GM10847 (cell line): ENCODE measurements around the gene PAX2.

Source experiments
- POLR2A ChIP-seq: IDR thresholded peaks from 2 replicates; pipeline ENCODE4 v1.6.1; 2011; ENCODE audit not compliant: insufficient read length; ENCODE audit errors: extremely low read depth

The PAX2 gene

DNA sequence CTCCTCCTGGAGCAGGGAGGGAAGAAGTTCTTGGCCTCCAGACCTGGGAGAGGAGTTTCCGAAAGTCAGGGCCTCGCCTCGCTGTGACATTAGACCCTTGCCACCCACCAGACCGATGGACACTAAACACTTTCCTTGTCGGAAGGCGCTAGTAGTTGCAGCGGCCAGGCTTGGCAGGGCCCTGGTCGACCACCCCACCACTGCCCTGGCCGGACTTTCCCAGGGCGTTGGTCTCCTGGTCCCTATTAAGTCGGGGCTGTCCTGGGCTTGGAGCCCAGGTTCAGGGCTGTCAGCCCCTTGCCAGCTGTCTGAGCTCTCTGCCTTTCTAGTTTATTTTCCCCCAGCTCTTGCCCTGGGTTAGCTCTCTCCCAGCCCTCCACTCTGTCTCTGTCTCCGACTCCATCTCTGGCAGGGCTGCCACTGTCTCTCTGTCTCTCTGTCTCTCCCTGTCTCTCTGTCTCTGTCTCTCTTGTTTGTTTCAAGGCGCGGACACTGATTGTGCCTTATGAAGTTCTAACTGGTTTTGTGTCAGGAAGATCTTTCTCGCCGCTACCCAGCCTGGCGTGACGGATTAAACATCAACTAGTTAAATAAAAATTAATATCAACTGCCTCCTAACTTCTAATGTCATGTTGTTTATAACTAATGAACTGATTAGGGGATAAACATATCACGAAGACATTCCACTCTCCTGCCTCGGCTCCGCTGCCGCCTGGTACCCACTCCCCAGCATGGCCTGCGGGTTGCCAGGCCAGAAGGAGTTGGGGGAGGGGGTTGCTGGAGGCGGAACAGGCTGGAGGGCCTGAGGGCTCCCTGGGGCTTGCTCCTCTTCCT lies 13.8 kb upstream of the PAX2 start:
- no peak for TF ChIP-seq POLR2A

DNA sequence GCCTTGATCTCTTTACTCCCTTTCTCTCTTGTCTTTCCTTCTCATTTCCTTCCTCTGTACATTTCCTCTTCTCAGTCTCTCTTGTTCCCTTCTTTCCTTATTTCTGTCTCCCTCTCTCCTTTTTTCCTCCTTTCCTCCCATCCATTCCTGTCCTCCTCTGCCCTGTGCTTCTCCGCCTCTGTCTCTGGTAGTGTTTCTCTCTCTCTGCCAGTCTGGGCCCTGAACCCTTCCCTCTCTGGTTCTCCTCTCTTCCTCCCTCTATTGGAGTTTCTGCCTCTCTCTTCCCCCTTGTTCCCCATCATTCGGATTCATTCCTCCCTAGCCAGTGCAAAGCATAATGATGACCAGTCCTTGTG lies 13.2 kb upstream of the PAX2 start:
- no peak for TF ChIP-seq POLR2A

DNA sequence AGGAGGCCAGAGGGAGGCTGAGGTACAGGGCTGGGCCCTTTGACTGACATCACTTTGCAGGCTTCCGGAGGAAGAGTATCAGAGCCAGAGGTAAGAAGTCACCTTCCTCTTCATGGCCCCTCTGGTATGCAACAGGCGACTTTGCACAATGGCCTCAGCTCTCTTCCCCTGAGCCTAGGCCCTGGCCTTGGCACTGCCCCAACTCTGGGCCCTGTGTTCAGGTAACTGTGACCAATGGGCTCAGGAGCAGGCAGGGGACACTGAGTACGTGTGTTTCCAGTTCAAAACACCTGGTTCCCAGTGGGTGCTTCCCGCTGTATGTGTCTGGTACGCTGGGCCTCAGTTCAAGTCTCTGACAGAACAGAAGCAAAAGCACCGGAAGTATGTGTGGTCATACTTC lies 12.1 kb upstream of the PAX2 start:
- no peak for TF ChIP-seq POLR2A

DNA sequence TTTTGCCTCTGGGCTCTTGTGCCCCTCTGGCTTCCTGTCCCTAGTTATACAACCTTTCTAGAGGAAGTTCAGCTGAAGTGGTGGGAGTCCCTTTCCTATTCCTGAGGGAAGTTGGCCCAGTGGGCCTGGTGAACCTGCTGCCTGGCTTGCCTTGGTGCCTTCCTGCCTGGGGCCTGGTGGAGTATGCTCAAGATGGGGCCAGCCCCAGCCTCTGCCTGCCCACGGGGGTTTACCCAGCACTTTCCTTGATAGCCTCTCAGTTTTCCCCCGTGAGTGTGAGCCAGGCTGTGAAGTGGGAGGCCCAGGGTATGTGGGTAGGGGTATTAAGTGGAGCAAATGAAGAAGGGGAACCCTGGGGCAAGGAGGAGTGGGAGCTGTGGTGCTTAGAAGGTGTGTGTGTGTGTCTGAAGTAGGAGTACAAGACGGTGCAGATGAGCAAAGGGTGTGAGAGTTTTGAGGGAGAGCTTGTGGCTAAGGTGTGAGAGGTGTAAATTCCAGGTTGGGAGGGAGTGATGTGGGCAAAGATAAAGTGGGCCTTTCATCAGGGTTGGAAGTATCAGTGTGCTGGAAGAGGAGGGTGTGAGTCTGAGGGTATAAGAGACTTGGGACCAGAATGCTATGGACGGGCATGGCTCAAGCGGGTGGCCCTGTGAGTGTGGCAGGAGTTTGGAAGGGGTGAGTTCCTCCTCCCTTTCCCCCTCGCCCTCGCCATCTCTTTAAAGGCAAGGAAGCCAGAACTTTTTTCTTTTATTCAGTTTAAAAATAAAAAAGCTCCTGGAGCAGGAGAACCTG lies 10.9 kb upstream of the PAX2 start:
- no peak for TF ChIP-seq POLR2A

DNA sequence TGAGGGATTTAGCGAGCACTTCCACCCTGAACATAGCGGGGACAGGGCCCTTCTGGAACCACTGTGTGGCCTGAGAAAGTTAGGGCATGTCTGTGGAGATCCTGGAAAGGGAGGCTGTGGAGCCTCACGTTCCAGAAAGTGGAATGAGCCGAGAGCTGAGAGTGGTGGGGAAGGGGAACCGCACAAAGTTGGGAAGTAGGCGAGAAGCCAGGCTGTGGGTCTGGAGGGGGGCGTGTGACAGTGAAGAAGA lies 10.4 kb upstream of the PAX2 start:
- no peak for TF ChIP-seq POLR2A

DNA sequence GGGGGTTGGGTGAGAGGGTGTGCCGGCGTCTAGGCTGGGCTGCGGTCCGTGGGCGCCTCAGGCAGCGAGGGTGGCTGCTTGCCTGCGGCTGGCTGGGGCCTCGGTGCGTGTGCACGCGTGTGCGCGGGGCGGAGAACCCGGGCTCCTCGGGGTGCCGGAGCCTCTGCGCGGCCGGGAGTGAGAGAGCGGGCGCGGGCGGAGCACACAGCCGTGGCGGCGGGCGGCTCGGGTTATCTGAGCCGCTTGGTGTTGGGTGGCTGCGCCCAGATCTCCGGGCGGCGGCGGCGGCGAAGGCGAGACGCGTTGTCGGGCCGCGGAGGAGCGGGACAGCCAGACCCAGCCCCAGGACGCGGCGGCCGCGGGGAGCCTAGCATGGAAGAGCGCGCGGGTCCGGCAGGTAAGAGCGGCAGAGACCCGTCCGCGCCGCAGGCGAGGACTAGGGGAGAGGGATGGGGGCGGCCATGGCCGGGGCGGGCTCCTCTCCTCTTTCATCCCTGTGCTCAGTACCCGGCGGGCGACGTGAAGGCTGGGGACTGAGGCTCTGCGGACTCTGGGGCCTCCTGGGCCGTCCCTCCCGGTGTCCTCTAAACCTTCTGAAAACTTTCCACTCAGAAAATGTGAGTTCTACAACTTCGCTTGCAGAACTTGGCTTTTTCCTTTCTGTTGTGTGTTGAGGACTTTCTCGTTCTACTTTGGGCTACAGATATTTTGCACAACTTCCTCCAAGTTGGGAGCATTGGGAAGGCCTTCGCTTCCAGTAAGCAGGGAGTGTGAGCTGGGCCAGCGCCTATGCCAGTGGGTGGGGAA lies 9.8 kb upstream of the PAX2 start:
- no peak for TF ChIP-seq POLR2A

DNA sequence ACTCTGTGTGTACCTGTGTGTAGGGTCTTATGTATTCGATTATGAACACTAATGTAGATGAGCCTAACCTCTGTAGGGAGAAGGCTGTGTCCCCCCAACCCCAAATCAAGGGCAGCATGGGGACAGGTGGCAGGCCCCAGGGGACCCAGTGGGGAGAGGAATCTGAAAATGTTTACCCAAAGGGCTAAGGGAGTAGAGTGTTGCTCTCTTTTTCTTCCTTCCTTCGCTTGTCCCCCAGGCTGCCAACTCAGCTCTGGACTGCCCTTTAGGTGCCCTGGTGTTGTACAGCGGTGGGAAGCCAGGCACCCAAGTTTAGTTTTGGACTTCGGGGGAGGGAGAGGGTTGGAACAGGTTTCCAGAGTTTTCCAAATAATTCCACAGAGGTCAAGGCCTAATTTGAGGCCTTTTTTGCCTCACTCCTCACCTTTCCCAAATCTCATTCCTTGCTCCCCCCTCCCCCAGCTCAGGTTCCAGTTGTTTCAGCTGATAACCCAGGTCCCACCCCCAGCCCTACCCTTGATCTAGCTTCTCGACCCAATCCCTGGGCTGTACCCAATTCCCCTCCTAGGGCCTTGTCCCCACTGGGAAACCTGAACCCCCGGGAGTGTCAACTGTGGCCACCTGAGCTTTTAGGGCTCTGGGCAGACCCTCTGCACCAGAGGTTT lies 9.1 kb upstream of the PAX2 start:
- no peak for TF ChIP-seq POLR2A

DNA sequence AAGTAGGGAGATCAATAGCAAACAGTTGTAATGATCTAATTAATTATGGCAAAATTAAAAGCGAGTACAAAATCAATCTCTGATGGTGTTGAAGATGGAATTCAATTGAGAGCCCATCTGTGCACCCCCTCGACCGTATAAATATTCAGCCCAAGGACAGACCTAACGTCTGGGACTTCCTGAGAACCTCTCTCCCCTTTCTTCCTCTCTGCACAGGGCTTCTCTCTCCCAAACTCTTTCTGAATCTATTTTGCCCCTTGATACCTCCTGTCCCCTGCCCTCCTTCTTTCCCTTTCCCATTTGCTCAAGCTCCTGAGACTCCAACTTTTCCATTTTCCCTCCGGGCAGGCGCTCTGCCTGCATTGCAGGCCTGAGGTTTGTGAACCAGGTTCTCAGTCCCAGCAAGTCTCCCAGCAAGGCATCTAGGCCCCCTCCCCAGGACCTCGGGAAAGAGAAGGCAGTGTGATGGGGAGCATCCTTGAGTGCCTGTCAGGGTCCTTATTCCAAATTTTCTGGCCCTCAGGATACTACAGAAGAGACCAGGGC lies 8.5 kb upstream of the PAX2 start:
- no peak for TF ChIP-seq POLR2A

DNA sequence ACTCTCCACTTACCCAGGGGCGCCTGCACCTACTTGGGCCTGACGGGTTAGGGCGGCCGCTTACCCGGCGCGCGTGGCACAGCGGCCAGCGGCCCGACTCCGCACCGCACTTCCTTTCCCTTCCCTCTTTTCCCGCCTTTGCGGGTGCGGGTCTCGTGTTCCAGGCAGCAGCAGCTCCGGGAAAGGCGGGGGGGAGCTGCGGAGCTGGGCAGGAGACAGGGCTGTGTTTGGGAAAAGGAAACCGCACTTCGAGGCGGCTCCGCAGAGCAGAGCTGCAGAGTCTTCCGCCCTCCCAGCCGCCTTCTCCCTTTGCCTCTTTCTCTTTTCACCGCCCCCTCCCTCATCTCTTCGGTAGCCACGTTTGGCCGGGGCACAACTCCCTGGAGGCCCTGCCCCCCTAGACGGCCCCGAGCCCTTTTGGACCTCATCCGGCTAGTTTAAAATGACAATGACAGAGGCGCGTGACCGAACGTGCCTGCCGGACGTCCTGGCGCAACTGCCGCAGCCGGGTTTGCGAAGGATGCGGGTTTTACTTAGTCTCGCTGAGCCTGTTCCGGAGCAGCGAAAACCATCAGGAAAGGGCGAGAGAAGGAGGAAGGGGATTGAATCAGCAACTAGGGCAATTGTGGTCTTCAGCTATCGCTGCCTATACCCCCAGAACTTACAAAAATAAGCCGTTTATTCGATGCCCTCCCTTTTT lies 7.9 kb upstream of the PAX2 start:
- TF ChIP-seq POLR2A = no peak

DNA sequence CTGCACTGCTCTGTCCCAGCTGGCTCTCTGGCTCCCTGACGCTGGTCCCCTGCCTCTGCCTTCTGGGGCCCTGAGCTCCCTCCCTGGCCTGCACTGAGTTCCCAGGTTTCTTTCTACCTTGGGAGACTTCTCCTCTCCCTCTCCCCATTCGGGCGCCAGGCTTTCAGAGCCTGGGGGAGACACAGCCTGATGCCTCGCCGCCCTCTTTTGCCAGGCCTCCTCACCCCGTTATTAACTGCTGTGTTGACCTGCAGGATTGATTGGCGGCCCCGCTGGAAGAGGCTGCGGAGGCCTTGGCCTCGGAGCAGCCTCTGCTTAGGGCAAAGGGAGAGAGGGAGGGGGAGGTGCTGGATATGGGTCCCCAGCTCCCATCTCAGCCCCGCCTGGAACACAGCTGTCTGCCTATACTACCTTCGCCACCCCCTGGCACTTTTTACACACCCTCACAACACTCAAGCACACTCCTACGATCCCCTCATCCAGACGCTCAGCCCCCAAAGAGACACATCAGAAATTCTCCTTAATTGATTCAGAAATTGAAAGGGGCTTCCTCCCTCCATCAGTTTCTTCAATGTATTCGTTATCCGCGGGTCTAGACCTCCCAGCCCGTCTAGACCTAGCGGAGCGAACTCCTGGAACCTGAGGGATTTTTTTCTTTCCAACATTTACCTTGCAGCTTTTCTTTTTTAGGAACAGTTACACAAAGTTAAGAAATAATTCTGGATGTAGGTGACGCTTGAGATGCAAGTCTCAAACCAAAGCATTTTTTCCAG lies 7.1 kb upstream of the PAX2 start:
- no peak for TF ChIP-seq POLR2A

DNA sequence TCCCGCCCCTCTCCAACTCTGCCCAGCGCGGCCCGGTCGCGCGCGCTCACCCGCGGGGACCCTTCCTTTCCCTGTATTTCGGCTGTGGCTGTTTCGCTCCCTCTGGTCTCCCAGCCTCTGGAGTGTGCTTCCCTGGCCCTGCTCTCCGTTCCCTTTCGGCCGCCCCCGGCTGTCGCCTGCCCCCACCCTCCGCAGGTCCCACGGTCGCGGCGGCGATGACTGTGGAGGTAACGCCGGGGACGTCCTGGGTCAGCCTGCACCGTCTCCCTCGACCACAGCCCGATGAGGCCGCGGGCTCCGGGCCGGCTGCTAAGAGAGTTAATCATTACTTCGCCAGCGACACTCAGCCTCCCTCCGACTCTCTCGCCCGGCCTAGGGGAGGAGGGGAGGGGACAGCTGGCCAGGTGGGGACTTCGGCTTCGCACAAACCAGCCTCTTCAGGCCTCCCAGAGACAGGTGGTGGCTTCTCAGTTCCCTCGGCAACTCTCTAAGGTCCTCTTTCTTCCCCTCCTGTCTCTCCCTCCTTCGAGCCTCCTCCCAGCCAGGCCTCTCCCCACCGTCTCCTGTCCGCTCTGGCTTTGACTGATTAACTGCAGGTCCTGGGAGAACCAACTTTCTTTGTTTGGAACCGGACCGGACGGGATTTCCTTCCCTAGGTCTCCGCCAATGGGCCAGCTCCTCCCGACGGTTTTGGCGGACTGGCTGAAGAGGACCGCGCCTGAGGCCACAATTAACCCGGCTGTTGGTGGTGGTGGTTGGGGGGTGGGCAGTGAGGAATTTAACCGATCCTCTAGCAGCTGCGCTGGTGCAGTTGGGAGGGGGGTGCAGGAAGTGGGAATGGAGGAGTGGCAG lies 5.6 kb upstream of the PAX2 start:
- no peak for TF ChIP-seq POLR2A

DNA sequence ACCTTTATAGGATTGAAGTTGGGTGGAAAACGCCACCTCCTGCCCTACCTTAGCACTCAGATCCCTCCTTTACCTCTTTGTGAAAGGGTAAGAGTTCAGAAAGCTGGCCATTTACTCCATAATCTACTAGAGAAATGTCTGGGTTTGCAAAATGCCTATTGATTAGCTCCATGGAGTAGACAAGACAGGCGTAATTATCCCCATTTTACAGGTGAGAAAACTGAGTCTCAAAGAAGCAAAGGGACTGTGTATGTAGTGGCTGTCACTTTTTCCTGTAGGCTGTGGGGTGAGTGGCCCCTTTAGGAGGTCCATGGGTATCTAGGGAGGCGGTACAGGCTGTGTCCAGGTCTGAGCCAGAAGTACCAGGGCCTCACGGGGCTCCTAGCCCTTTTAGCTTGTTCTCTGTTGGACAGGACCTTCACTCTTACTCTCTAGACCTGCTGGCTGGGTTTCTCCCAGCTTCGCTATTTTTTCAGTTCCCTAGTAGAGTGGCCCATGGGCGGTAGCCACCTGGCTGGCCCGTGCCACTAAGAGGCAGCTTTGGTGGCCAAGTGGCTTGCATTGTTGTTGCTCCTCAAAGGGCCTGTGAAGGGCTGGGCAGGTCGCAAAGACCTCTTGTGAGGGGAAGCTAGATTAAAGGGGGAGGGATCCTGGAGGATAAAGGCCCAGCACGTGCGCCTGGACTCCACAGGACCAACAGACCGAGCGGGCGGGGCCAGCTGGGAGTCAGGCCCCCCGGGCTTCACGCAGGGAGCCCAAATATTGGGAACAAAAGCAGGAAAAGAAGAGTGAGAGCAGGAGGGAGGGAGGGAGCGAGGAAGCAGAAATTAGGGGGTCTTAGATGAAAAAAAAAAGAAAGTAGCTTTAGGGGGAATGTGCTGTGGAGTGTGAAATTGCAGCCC lies 4.7 kb upstream of the PAX2 start:
- TF ChIP-seq POLR2A = no peak
